KMS-11 (cell line): ENCODE measurements around the gene CCDC146.
"Not testable (repeated sequence)": the region's sequence is repeated elsewhere in the genome, so short reads cannot be mapped to it uniquely, and the experiment has no call there.

Experiments used
- H2AFZ ChIP-seq: fragments of 200-600 bp; sonication (generic); 2 replicates; pipeline ENCODE4 v1.6.1; 2016; ENCODE audit warnings: antibody characterized with exemption, mixed run types, low read depth
- H3K27ac ChIP-seq: fragments of 200-600 bp; sonication (generic); 2 replicates; pipeline ENCODE4 v1.6.1; 2016; ENCODE audit warnings: mild to moderate bottlenecking, mixed run types
- H3K27me3 ChIP-seq: fragments of 200-600 bp; sonication (generic); 2 replicates; pipeline ENCODE4 v1.6.1; 2017; ENCODE audit warnings: mild to moderate bottlenecking, low read depth, mixed run types, moderate library complexity; ENCODE audit not compliant: insufficient read depth
- H3K36me3 ChIP-seq: fragments of 200-600 bp; sonication (generic); 2 replicates; pipeline ENCODE4 v1.6.1; 2017; ENCODE audit warnings: mild to moderate bottlenecking, mixed run types; ENCODE audit not compliant: insufficient read depth
- H3K4me1 ChIP-seq: fragments of 200-600 bp; sonication (generic); 2 replicates; pipeline ENCODE4 v1.6.1; 2016; ENCODE audit warnings: mild to moderate bottlenecking, low read depth, mixed run types; ENCODE audit not compliant: poor library complexity, severe bottlenecking
- H3K4me2 ChIP-seq: fragments of 200-600 bp; sonication (generic); 2 replicates; pipeline ENCODE4 v1.7.0; 2016; ENCODE audit warnings: mild to moderate bottlenecking, mixed run types
- H3K4me3 ChIP-seq: fragments of 200-600 bp; sonication (generic); IDR thresholded peaks from 2 replicates; pipeline ENCODE4 v1.6.1; 2017; ENCODE audit warnings: low read depth, low read length, mixed read lengths; ENCODE audit not compliant: insufficient read depth
- H3K79me2 ChIP-seq: fragments of 200-600 bp; sonication (generic); 2 replicates; pipeline ENCODE4 v1.6.1; 2016; ENCODE audit warnings: low read depth, mixed run types; ENCODE audit not compliant: insufficient read depth
- H3K9ac ChIP-seq: fragments of 200-600 bp; sonication (generic); 2 replicates; pipeline ENCODE4 v1.6.1; 2016; ENCODE audit warnings: mild to moderate bottlenecking, mixed run types
- H4K20me1 ChIP-seq: fragments of 200-600 bp; sonication (generic); 2 replicates; pipeline ENCODE4 v1.6.1; 2016; ENCODE audit warnings: mild to moderate bottlenecking, mixed run types; ENCODE audit not compliant: insufficient read depth

Gene CCDC146

GRCh38 chr7:77121860-77122681 lies at the start of gene CCDC146:
TSS of gene CCDC146 (plus strand) at chr7:77122615. CDS start at chr7:77167669, 45,054 bp downstream.
- H3K27me3 ChIP-seq, H3K27ac ChIP-seq, H3K4me3 ChIP-seq, H3K36me3 ChIP-seq, H3K79me2 ChIP-seq, H4K20me1 ChIP-seq, H3K4me1 ChIP-seq: not testable (repeated sequence)
- Histone ChIP-seq H3K9ac (peak within 1 kb of the TSS; percentile 30; the same call in 1 of the 2 replicates), H2AFZ (peak within 1 kb of the TSS; percentile 73), H3K4me2 (peak within 1 kb of the TSS; percentile 54)

- not testable (repeated sequence) for H3K27ac ChIP-seq, H2AFZ ChIP-seq, H3K4me1 ChIP-seq, H3K79me2 ChIP-seq, H4K20me1 ChIP-seq, H3K9ac ChIP-seq, H3K36me3 ChIP-seq, H3K27me3 ChIP-seq, H3K4me2 ChIP-seq, H3K4me3 ChIP-seq
These were observed 47.5 kb upstream of the CCDC146 start for GRCh38 chr7:77074786-77075396.

- H3K27ac ChIP-seq, H3K9ac ChIP-seq, H3K4me3 ChIP-seq, H3K27me3 ChIP-seq, H4K20me1 ChIP-seq, H3K79me2 ChIP-seq, H3K4me2 ChIP-seq, H3K36me3 ChIP-seq, H2AFZ ChIP-seq, H3K4me1 ChIP-seq: not testable (repeated sequence)
These were observed 45.4 kb upstream of the CCDC146 start for GRCh38 chr7:77077060-77077459.

- not testable (repeated sequence) for H3K4me3 ChIP-seq, H3K4me2 ChIP-seq, H3K9ac ChIP-seq, H3K27me3 ChIP-seq, H3K4me1 ChIP-seq, H2AFZ ChIP-seq, H4K20me1 ChIP-seq, H3K27ac ChIP-seq, H3K79me2 ChIP-seq, H3K36me3 ChIP-seq
These were observed 43.3 kb upstream of the CCDC146 start for GRCh38 chr7:77079112-77079511.

GRCh38 chr7:77079624-77080023 lies 42.8 kb upstream of the CCDC146 start:
- H3K4me2 ChIP-seq = not testable (repeated sequence)

GRCh38 chr7:77080236-77080635 lies 42.2 kb upstream of the CCDC146 start:
- H3K27ac ChIP-seq, H3K9ac ChIP-seq, H3K79me2 ChIP-seq, H3K27me3 ChIP-seq, H3K4me1 ChIP-seq, H3K36me3 ChIP-seq, H2AFZ ChIP-seq, H3K4me3 ChIP-seq, H4K20me1 ChIP-seq, H3K4me2 ChIP-seq: not testable (repeated sequence)

More at GRCh38 chr7:77079624-77080023, 42.8 kb upstream of the CCDC146 start:
- H3K27ac ChIP-seq, H3K9ac ChIP-seq, H3K4me1 ChIP-seq, H3K79me2 ChIP-seq, H3K27me3 ChIP-seq, H3K36me3 ChIP-seq, H2AFZ ChIP-seq, H3K4me3 ChIP-seq, H4K20me1 ChIP-seq: not testable (repeated sequence)

GRCh38 chr7:77082192-77082591 lies 40.2 kb upstream of the CCDC146 start:
- not testable (repeated sequence) for H3K4me2 ChIP-seq

GRCh38 chr7:77092301-77092700 lies 30.1 kb upstream of the CCDC146 start:
- not testable (repeated sequence) for H3K4me3 ChIP-seq, H3K36me3 ChIP-seq, H3K27ac ChIP-seq, H3K4me1 ChIP-seq, H3K4me2 ChIP-seq, H3K79me2 ChIP-seq, H4K20me1 ChIP-seq, H3K9ac ChIP-seq, H2AFZ ChIP-seq, H3K27me3 ChIP-seq

More at GRCh38 chr7:77082192-77082591, 40.2 kb upstream of the CCDC146 start:
- not testable (repeated sequence) for H3K4me3 ChIP-seq, H4K20me1 ChIP-seq, H3K27me3 ChIP-seq, H3K9ac ChIP-seq, H3K36me3 ChIP-seq, H3K4me1 ChIP-seq, H3K27ac ChIP-seq, H3K79me2 ChIP-seq, H2AFZ ChIP-seq

- not testable (repeated sequence) for H3K4me2 ChIP-seq, H2AFZ ChIP-seq, H3K9ac ChIP-seq, H4K20me1 ChIP-seq, H3K27me3 ChIP-seq, H3K36me3 ChIP-seq, H3K79me2 ChIP-seq, H3K4me1 ChIP-seq, H3K4me3 ChIP-seq, H3K27ac ChIP-seq
These were observed 21.9 kb upstream of the CCDC146 start for GRCh38 chr7:77100501-77100900.

GRCh38 chr7:77101187-77101586 lies 21.2 kb upstream of the CCDC146 start:
- H2AFZ ChIP-seq, H3K27ac ChIP-seq, H4K20me1 ChIP-seq, H3K9ac ChIP-seq, H3K4me3 ChIP-seq, H3K4me1 ChIP-seq, H3K36me3 ChIP-seq, H3K4me2 ChIP-seq, H3K27me3 ChIP-seq, H3K79me2 ChIP-seq: not testable (repeated sequence)
